ENCODE results near the gene CACNG4.
A peak's percentile ranks its signal among the peaks of the same experiment; 100 is the strongest.
"Not testable (repeated sequence)": the region's sequence is repeated elsewhere in the genome, so short reads cannot be mapped to it uniquely, and the experiment has no call there.

Gene CACNG4

GRCh38 chr17:66964930-66965800 lies 658 bp downstream of the CACNG4 start:
- DNase-seq, result peak; percentile 10

DNA sequence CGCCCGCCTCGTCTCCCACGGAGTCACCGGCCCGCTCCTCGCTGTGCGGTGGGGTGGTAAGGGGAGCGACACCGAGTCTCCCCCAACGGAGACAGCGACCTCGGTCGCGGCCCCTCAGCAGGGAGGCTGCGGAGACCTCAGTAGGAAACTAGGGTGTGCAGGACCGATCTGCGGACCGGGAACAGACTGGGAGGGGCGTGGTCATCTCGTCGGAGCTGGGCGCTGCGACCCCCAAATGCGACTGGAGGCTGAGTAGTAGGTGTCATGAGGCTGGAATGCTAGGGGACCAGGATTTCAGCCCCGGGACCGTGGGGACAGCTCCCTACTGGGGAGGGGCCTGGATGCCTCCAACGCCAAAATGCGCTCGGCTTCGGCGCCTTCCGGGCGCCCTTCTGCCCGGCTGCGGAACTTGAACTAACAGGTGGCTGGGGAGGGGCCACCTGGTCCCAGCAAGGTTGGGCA lies 1.3 kb downstream of the CACNG4 start:
- no peak for DNase-seq

DNA sequence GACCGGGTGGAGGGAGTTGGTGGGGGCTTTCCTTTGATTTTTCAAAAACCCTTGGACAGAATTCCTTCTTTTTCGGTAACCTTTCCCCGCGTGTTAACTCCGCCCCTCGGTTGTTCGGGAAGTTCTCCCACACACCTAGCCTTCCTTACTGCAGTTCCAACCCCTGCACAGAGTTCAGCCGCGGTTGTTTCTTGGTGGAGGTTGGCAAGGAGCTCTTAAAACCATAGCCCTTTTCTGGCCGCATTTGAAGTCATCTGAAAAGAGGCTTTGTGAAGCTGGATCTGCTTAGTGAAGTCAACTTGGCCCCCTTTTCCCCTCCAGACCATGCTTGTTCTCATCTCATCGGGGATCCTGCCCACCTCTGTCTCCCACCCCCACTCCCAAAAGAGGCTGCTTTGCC lies 1.8 kb downstream of the CACNG4 start:
- DNase-seq, result no peak

GRCh38 chr17:66966704-66967418 lies 2.4 kb downstream of the CACNG4 start:
- DNase-seq, result no peak

GRCh38 chr17:66967837-66968543 lies 3.5 kb downstream of the CACNG4 start:
- DNase-seq, result no peak

- DNase-seq, result no peak
These were observed 4.4 kb downstream of the CACNG4 start for GRCh38 chr17:66968916-66969315.

DNA sequence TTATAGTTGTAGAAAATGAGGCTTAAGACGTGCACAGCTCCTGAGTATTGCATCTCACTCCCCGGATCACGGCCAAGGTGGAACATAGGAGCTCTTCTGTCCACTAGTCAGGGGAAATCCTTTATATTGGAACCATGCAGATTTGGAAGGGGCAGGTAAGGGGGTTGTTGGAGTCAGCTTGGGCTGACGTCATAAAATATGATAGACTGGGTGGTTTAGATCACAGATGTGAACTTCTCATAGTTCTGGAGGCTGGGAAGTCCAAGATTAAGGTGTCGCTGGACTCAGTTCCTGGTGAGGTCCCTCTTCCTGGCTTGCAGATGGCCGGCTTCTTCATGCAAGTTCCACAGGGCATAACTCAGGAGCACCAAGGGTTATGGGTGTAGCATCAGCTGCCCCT lies 5.6 kb downstream of the CACNG4 start:
- DNase-seq, result no peak

DNA sequence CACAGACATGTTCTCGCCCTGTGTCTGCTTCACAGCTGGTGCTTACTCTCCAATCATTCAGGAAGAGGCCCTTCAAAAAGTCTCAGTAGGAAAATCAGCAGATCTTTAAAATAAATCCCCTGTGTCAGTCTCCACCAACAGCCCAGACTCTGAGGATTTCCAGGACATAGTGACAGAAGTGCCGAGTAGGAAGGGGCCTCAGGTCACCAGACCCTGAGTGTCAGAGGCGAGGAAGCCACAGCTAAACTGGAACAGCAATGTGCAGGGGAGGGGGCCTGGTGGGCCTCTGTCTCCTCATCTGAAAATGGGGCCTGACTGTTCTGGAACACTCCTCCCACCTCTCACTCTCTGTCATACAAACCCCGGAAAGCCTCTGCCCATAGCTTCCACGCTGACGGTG lies 6.3 kb downstream of the CACNG4 start:
- DNase-seq, result no peak

- no peak for DNase-seq
These were observed 6.8 kb downstream of the CACNG4 start for GRCh38 chr17:66971264-66971663.

DNA sequence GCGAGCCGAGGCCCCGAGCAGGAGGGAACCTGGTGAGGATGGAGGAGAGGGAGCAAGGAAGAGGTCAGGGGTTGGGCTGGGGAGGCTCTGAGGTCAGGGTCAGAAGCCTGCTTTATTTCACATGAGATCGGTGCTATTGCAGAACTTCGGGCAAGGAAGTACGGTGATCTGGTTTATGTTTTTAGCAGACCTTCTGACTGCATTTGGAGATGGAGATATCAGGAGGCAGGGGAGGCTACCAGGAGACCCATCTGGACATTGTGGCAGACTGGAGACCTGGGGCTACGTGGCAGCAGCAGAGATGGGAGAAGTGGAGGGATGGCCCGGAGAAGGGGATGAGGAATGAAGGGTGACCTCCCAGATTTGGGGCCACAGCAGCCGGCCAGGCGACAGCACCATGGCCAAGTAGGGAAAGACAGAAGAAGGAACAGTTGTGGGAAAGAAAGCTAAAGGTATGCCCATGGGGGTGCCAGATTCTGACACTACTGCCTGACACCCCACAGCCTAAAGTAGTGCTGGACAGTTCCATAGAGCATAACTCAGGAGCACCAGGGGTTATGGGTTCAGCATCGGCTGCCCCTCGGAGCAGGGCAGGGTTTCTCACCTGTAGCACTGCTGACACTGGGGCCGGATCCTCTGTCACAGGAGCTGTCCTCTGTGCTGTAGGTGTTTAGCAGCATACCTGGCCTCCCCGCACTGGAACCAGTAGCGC lies 7.4 kb downstream of the CACNG4 start:
- no peak for DNase-seq

- not testable (repeated sequence) for DNase-seq
These were observed 7.9 kb downstream of the CACNG4 start for GRCh38 chr17:66972442-66972830.

DNA sequence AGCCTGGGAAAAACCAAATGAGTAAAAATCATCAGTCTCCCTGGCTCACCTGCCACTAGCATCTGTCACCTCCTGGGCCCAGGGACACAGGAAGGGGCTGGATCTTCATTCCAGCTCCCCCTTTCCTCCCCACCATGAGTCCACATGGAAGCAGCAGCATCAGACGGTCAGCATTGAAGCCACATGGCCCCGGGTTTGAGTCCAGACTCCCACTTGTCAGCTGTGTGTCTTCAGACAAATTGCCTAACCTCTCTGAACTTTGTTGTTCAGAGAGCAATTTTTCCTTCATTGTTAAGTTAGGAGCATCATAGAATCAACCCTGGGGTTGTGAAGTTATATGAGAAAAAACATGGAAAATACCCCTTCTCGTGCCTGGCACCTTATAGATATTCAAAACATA lies 10.7 kb downstream of the CACNG4 start:
- no peak for DNase-seq

GRCh38 chr17:66975614-66976378 lies 11.3 kb downstream of the CACNG4 start:
- DNase-seq, result no peak

GRCh38 chr17:66976379-66976663 lies 11.8 kb downstream of the CACNG4 start:
- DNase-seq, result no peak

GRCh38 chr17:66976781-66977201 lies 12.3 kb downstream of the CACNG4 start:
- DNase-seq, result no peak

- DNase-seq, result no peak
These were observed 14.1 kb downstream of the CACNG4 start for GRCh38 chr17:66978514-66979061.

DNA sequence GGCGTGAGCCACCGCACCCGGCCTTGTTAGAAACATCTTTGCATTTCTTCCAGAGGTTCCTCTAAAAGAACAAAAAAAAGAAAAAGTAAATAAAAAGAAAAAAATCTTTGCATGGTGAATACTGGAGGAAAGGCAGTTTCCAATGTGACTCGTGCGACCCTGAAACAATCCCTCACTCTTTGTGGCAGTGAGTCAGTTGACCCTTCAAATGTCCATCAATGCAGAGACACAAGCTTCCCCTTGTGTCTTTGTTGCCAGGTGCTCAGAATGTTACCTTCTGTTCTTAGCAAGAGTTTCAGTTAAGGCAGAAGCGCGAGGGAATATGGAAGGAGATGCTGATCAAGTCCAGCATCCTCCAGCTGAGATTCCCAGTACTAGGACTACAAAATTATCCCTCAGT lies 16.4 kb downstream of the CACNG4 start:
- no peak for DNase-seq

DNA sequence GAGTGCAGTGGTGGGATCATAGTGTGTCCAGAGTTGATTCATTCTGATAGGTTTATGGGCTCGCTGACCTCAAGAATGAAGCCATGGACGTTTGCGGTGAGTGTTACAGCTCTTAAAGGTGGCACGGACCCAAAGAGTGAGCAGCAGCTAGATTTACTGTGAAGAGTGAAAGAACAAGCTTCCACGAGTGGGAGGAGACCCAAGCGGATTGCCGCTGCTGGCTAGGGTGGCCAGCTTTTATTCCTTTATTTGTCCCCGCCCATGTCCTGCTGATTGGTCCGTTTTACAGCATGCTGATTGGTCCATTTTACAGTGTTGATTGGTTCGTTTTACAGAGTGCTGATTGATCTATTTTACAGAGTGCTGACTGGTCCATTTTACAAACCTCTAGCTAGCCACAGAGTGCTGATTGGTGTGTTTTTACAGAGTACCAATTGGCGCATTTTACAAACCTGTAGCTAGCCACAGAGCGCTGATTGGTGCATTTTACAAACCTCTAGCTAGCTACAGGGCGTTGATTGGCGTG lies 17.5 kb downstream of the CACNG4 start:
- DNase-seq, result no peak

- DNase-seq, result no peak
These were observed 19.0 kb downstream of the CACNG4 start for GRCh38 chr17:66983414-66984021.

DNA sequence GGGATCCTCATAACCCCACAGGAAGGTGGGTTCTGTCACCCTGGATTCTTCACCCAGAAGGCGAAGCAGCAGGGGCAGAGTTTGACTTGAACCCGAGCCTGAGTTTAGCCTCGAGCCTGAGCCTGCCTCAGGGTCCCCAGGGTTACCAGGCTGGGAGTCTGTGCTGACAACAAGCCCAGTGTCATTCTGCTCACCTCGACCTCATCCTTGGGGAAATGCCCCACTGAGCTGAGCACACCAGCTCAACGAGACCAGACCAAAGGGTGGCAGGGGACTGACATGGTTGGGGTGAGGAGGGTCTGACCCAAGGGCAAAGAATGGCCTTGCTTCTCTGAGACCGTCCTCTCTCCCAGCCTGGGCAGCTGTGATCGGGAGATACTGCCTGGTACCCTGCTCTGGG lies 20.2 kb downstream of the CACNG4 start:
- no peak for DNase-seq
